ENCODE data around the gene RPUSD2.
"Not testable (repeated sequence)": the region's sequence is repeated elsewhere in the genome, so short reads cannot be mapped to it uniquely, and the experiment has no call there.

Gene RPUSD2

DNA sequence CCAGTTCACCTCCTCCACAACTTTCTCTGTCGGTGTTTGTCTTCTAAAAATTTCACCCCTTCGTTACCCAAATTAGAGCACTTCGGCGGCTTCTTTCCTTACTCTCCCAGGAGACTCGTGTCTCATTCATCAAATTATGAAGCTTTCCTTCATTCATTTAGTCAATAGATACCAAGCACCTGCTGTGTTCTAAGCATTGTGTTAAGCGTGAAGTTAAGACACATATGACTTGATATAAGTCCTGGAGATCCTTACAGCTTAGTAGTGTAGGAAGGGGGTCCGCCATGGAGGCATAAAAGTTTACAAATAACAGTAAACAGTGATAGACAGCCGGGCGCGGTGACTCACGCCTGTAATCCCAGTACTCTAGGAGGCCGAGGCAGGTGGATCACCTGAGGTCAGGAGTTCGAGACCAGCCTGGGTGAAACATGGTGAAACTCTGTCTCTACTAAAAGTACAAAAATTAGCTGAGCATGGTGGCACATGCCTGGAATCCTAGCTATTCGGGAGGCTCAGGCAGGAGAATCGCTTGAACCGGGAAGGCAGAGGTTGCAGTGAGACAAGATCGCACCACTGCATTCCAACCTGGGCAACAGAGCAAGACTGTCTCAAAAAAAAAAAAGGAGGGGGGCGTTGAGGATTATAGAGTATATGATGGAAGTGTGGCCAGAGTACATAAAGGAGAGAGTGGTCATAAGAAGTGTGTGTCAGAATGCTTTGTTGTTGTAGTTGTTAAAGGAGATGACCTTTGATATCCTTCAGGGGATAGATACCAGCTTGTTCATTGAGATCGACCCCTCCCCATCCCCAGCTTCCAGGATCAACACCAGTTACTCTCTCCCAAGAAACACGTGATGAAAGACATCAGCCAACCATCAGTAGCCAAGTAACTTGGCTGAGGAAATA, 3.5 kb upstream of the RPUSD2 start:
- no peak for DNase-seq

- DNase-seq = no peak
Observed at GRCh38 chr15:40567111-40567510, 2.0 kb upstream of the RPUSD2 start.

- no peak for DNase-seq
Observed at GRCh38 chr15:40575113-40575512, 6.0 kb downstream of the RPUSD2 start.

DNA sequence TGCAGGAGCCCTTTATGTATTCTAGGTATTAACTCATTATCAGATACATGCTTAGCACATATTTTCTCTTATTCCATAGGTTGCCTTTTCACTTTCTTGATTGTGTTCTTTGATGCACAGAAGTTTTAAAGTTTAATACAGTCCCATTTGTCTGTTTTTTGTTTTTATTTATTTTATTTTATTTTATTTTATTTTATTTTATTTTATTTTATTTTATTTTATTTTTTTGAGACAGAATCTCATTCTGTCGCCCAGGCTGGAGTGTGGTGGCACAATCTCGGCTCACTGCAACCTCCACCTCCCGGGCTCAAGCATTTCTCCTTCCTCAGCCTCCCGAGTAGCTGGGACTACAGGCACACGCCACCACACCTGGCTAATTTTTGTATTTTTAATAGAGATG, 7.8 kb downstream of the RPUSD2 start:
- DNase-seq = not testable (repeated sequence)

- no peak for DNase-seq
Observed at GRCh38 chr15:40578892-40579291, 9.8 kb downstream of the RPUSD2 start.

DNA sequence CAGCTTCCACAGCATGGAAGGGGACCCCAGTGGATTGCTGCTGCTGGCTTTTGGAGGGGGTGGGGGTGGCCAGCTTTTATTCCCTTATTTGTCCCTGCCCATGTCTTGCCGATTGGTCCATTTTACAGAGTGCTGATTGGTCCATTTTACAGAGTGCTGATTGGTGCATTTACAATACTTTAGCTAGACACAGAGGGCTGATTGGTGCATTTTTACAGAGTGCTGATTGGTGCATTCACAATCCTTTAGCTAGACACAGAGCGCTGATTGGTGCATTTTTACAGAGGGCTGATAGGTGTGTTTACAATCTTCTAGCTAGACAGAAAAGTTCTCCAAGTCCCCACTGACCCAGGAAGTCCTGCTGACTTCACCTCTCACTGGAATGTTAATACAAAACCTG, 12.7 kb downstream of the RPUSD2 start:
- not testable (repeated sequence) for DNase-seq

- DNase-seq = no peak
Observed at GRCh38 chr15:40582726-40583246, 13.7 kb downstream of the RPUSD2 start.

DNA sequence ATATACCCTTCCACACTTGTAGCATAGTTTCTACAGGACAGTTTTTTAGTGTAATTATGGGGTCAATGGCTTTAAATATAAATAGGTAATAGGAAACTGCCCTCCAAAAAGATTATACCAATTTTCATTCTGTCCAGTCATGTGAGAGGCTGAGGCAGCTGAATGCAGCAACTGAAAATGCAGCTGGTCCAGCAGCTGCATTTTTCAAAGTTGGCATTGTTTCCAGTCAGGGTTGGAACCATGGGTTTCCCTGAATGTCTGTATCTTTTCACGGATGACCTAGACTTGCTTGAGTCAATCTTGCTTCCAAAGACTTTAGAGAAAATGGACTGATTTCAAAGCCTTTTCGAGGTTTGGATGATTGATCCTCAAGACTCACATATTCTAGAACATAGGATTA, 15.1 kb downstream of the RPUSD2 start:
- DNase-seq = no peak

DNA sequence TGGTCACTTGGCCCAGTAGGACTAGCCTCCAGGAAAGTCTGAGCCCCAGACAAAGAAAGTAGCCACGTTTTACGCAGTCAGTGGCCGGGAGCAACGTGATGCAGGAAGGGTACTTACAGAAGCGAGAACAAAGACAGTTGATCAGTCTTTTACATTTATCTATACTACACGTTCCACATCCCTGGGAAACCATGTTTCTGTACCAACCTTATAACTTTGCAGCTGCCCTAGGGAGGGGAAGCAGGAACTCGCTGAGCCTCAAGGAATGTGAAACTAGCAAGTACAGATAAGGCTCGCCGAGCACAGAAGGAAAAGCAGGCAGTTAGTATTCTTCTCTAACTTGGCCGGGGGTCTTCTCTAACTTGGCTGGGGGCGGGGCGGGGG, 21.6 kb downstream of the RPUSD2 start:
- DNase-seq = no peak

- no peak for DNase-seq
Observed at GRCh38 chr15:40591389-40591788, 22.3 kb downstream of the RPUSD2 start.

DNA sequence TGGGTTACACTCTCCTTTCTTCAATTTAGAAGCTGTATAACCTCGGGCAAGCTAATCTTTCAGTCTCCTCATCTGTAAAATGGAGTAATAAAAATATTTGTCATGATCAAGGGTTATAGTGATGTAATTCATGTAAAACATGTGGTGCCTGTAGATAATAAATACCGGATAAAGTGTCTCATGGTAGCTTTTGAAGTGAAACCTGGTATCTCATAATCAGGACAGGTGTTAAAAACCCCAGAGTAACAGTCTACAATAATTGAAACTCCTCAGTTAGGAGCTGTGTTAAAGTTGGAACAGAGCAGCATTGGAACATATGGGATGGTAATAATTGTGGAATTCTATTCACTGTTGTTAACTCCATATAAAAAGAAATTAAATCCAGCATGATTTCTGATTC, 24.1 kb downstream of the RPUSD2 start:
- DNase-seq = no peak

- peak; percentile 88 for DNase-seq
Observed at GRCh38 chr15:40593588-40594428, 24.7 kb downstream of the RPUSD2 start, which contains the start of gene KNL1. KNL1 (plus strand) TSS chr15:40594249; CDS start chr15:40602932, 8,683 bp downstream.

GRCh38 chr15:40594429-40594836, 25.3 kb downstream of the RPUSD2 start:
- DNase-seq = peak; percentile 64

GRCh38 chr15:40595219-40595618, 26.1 kb downstream of the RPUSD2 start:
- DNase-seq = no peak

- no peak for DNase-seq
Observed at GRCh38 chr15:40595773-40596172, 26.7 kb downstream of the RPUSD2 start.

DNA sequence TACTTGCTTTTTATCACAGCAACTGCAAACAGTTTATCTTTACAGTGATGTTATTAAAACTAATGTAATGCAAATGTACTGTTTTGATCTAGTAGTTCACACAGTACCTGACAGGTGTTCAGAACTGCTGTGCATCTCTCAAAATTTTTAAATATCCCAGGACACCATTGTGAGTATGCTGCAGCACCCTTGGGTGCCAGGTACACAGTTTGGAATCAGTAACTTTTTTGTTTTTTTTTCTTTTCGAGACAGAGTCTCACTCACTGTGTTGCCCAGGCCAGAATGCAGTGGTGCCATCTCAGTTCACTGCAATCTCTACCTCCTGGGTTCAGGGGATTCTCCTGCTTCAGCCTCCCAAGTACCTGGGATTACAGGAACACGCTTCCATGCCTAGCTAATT, 27.9 kb downstream of the RPUSD2 start:
- DNase-seq = no peak

DNA sequence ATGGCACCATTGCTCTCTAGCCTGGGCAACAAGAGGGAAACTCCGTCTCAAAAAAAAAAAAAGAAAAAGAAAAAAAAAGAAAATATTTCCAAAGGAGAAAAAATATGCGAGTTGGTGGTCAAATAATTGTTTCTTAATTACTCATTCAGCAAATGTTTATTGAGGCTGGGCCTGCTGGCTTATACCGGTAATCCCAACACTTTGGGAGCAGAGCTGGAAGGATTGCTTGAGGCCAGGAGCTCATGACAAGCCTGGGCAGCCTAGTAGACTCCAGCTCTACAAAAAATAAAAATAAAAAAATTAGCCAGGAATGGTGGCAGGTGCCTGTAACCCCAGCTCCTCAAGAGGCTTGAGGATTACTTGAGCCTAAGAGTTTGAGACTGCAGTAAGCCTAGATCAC, 29.0 kb downstream of the RPUSD2 start:
- no peak for DNase-seq

- no peak for DNase-seq
Observed at GRCh38 chr15:40598672-40599071, 29.6 kb downstream of the RPUSD2 start.

DNA sequence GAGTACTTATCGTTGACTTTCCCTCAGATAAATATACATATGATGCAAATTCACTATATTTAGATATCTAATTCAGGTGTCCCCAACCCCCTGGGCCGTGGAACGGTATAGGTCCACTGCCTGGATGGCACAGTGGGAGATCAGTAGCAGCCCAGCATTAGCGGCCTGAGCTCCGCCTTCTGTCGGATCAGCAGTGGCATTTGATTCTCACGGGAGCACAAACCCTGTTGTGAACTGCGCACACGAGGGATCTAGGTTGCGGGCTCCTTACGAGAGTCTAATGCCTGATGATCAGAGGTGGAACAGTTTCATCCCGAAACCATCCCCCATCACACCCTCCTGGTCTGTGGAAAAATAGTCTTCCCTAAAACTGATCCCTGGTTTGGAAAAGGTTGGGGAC, 31.9 kb downstream of the RPUSD2 start:
- no peak for DNase-seq

DNA sequence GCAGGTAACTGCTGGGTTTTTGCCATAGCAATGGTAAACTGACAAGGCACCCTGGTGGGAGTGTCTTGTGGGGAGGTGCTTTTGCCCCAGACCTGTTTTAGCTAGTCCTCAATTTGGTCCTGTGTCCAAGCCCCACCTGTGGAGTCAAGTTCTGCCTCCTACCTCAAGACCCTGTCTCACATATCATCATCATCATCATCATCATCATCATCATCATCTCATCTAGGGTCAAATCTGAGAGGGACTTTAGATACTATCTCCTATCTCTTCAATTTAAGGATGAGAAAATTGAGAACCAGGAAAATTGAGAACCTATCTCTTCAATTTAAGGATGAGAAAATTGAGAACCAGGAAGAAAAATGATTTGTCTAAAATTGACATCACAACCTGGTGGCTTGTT, 34.8 kb downstream of the RPUSD2 start:
- DNase-seq = no peak

- DNase-seq = no peak
Observed at GRCh38 chr15:40613080-40613479, 44.0 kb downstream of the RPUSD2 start.

GRCh38 chr15:40618023-40618422, 48.9 kb downstream of the RPUSD2 start:
- no peak for DNase-seq

GRCh38 chr15:40618906-40619305, 49.8 kb downstream of the RPUSD2 start:
- DNase-seq = no peak

GRCh38 chr15:40623361-40623760, 54.3 kb downstream of the RPUSD2 start:
- DNase-seq = no peak

Measured in activated CD4-positive, CD25-positive, alpha-beta regulatory T cell treated with anti-CD3 and anti-CD28 coated beads, Interleukin-2, amount 50 U/mL, for 72 hours (primary cell).